Measurements from ENCODE around the gene CNIH3.

The CNIH3 gene

DNA sequence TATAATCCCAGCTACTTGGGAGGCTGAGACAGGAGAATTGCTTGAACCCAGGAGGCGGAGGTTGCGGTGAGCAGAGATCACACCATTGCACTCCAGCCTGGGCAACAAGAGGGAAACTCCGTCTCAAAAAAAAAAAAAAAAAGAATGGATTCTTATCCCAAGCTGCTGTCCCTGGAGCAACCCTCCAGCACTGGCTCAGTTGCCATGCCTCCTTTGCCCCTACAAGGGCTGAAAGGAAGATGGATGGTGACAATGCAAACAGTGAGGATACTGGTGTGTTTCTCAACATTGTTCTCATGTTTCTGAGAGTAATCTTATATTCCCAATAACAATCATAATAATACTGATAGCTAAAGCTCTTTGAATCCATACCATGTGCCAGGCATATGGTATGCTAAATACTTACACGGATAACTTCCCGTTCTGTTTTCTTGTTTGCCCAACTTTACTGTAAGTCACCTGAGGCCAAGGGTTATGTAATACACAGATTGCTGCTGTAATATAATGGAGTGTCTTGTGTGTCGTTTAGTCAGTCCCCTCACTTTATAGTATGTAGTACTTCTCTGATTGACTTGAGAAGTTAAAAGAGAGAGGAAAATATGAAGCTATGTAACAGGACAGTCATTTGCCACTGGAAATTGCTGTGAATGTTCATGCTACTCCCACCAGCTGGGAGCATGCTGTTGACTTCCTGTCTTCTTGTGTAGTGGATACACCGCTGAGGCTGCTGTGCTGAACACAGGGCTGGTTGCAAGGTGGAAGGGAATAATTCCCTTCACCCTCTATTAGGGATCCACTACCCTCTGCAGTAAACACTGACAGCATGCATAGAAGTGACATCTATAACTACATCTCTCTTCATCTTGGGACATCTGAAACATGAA, 153.6 kb downstream of the CNIH3 start:
- TF ChIP-seq CEBPB (IDR thresholded peaks at IDR 0.05) (no peak), ZBTB7A (IDR thresholded peaks at IDR 0.05; ENCODE audit: low read depth) (no peak), TEAD4 (IDR thresholded peaks at IDR 0.05) (no peak), NFIC (IDR thresholded peaks at IDR 0.05) (no peak), FOXM1 (IDR thresholded peaks at IDR 0.05; ENCODE audit: borderline replicate concordance, low read depth) (no peak), EP300 (IDR thresholded peaks at IDR 0.05; ENCODE audit: borderline replicate concordance) (no peak), EGR1 (IDR thresholded peaks at IDR 0.05) (no peak), RAD21 (IDR thresholded peaks at IDR 0.05; ENCODE audit: low read depth) (no peak), YY1 (IDR thresholded peaks at IDR 0.05; ENCODE audit: low read depth) (no peak), TAF1 (IDR thresholded peaks at IDR 0.05; ENCODE audit: low read depth) (no peak), TCF12 (IDR thresholded peaks at IDR 0.05; ENCODE audit: low read depth) (no peak), CREB1 (IDR thresholded peaks at IDR 0.05; ENCODE audit: low read depth) (no peak)
- TF ChIP-seq, protein P1, sequence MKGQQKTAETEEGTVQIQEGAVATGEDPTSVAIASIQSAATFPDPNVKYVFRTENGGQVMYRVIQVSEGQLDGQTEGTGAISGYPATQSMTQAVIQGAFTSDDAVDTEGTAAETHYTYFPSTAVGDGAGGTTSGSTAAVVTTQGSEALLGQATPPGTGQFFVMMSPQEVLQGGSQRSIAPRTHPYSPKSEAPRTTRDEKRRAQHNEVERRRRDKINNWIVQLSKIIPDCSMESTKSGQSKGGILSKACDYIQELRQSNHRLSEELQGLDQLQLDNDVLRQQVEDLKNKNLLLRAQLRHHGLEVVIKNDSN (IDR thresholded peaks at IDR 0.05), result no peak
- TF ChIP-seq, protein P2, sequence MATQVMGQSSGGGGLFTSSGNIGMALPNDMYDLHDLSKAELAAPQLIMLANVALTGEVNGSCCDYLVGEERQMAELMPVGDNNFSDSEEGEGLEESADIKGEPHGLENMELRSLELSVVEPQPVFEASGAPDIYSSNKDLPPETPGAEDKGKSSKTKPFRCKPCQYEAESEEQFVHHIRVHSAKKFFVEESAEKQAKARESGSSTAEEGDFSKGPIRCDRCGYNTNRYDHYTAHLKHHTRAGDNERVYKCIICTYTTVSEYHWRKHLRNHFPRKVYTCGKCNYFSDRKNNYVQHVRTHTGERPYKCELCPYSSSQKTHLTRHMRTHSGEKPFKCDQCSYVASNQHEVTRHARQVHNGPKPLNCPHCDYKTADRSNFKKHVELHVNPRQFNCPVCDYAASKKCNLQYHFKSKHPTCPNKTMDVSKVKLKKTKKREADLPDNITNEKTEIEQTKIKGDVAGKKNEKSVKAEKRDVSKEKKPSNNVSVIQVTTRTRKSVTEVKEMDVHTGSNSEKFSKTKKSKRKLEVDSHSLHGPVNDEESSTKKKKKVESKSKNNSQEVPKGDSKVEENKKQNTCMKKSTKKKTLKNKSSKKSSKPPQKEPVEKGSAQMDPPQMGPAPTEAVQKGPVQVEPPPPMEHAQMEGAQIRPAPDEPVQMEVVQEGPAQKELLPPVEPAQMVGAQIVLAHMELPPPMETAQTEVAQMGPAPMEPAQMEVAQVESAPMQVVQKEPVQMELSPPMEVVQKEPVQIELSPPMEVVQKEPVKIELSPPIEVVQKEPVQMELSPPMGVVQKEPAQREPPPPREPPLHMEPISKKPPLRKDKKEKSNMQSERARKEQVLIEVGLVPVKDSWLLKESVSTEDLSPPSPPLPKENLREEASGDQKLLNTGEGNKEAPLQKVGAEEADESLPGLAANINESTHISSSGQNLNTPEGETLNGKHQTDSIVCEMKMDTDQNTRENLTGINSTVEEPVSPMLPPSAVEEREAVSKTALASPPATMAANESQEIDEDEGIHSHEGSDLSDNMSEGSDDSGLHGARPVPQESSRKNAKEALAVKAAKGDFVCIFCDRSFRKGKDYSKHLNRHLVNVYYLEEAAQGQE (IDR thresholded peaks at IDR 0.05; ENCODE audit: low read depth), result no peak
- TF ChIP-seq, protein P3, sequence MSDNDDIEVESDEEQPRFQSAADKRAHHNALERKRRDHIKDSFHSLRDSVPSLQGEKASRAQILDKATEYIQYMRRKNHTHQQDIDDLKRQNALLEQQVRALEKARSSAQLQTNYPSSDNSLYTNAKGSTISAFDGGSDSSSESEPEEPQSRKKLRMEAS (IDR thresholded peaks at IDR 0.05), result no peak

DNA sequence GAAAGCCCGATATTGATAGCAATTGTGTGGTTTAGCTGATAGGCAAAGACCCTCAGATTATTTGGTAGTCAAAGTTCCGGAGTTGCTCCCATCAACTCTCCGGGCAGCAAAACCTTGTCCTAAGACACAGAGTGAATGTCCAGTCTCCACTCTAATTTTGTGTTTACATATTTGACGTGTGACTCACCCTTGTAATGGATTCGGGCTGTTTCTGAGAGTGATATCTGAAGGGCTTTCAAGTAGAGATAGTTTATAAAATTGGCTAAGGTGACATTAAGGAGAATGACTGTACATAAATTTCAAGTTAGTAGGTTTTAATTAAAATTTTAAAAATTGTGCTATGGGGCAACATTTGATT, 154.2 kb downstream of the CNIH3 start:
- no peak for TF ChIP-seq TEAD4 (IDR thresholded peaks at IDR 0.05)
- TF ChIP-seq CEBPB (IDR thresholded peaks at IDR 0.05), result no peak
- TF ChIP-seq NFIC (IDR thresholded peaks at IDR 0.05), result no peak
- TF ChIP-seq, protein P1 (IDR thresholded peaks at IDR 0.05), result no peak
- TF ChIP-seq CREB1 (IDR thresholded peaks at IDR 0.05; ENCODE audit: low read depth), result no peak
- no peak for TF ChIP-seq EP300 (IDR thresholded peaks at IDR 0.05; ENCODE audit: borderline replicate concordance)
- TF ChIP-seq TCF12 (IDR thresholded peaks at IDR 0.05; ENCODE audit: low read depth), result no peak
- no peak for TF ChIP-seq RAD21 (IDR thresholded peaks at IDR 0.05; ENCODE audit: low read depth)

DNA sequence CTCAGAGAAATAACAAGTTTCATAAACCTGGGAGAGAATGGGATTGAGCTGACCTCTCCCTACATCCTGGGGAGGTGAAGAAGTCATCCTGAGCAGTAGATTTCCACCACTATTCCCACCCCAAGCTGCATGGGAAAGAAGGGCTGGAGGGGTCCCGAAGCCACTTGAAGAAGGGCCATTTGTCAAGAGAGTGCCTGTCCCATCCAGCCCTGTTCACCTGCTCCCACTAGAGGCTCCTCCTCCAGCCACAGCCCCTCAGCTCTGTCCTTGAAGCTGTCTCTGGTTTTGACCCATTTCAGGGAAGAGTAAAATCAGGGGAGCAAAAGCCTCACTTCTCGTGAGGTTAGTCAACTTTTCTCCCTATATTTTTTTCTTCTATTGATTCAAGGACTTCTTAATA, 157.5 kb downstream of the CNIH3 start:
- TF ChIP-seq NFIC (IDR thresholded peaks at IDR 0.05) (no peak), YY1 (IDR thresholded peaks at IDR 0.05; ENCODE audit: low read depth) (no peak), EGR1 (IDR thresholded peaks at IDR 0.05) (no peak), CREB1 (IDR thresholded peaks at IDR 0.05; ENCODE audit: low read depth) (no peak), TEAD4 (IDR thresholded peaks at IDR 0.05) (no peak), RAD21 (IDR thresholded peaks at IDR 0.05; ENCODE audit: low read depth) (no peak), TAF1 (IDR thresholded peaks at IDR 0.05; ENCODE audit: low read depth) (no peak), ZBTB7A (IDR thresholded peaks at IDR 0.05; ENCODE audit: low read depth) (no peak)
- TF ChIP-seq, protein P1 (IDR thresholded peaks at IDR 0.05), result no peak
- TF ChIP-seq, protein P3 (IDR thresholded peaks at IDR 0.05), result no peak

DNA sequence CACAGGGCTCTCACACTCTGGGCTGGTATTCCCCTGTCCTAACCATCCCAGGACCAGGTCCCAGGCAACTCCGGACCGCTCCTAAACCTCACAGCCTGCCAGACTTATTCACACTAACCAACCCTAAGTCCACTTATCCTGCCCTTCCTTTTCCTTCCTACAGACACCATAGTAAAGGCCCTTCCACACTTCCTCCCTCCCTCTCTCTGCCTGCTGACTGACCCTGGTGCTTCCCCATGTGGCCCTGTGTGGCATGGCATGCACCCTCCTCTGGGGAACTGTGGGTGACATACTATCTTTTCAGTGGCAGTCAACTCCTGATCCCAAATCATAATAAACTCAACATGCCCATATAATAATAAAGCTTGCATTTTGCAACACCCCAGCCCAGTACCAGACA, 158.3 kb downstream of the CNIH3 start:
- TF ChIP-seq, protein P1 (IDR thresholded peaks at IDR 0.05), result no peak
- no peak for TF ChIP-seq CEBPB (IDR thresholded peaks at IDR 0.05)
- no peak for TF ChIP-seq TAF1 (IDR thresholded peaks at IDR 0.05; ENCODE audit: low read depth)
- no peak for TF ChIP-seq ZBTB7A (IDR thresholded peaks at IDR 0.05; ENCODE audit: low read depth)
- TF ChIP-seq EGR1 (IDR thresholded peaks at IDR 0.05), result no peak
- TF ChIP-seq NFIC (IDR thresholded peaks at IDR 0.05), result no peak
- no peak for TF ChIP-seq TCF12 (IDR thresholded peaks at IDR 0.05; ENCODE audit: low read depth)
- no peak for TF ChIP-seq EP300 (IDR thresholded peaks at IDR 0.05; ENCODE audit: borderline replicate concordance)
- TF ChIP-seq TEAD4 (IDR thresholded peaks at IDR 0.05), result no peak
- no peak for TF ChIP-seq CREB1 (IDR thresholded peaks at IDR 0.05; ENCODE audit: low read depth)
- TF ChIP-seq, protein P3 (IDR thresholded peaks at IDR 0.05), result no peak

DNA sequence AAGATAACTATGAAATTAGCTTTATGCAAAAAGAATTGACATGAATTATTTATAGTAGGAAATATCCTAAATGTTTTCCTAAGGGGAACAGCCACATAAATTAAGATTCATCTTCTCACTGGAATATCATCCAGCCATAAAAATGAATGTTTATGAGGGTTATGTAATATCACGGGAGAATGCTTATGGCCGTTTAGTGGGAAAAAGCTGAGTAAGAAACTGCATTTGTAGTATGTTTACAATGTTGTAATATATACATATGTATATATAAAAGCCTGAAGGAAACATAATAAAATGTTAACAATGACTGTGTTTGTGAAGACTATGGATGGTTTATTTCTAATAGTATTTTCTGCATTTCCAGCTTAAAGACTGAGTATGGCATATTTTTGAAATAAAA, 161.1 kb downstream of the CNIH3 start:
- TF ChIP-seq ZBTB7A (IDR thresholded peaks at IDR 0.05; ENCODE audit: low read depth) (no peak), YY1 (IDR thresholded peaks at IDR 0.05; ENCODE audit: low read depth) (no peak), TEAD4 (IDR thresholded peaks at IDR 0.05) (no peak), NFIC (IDR thresholded peaks at IDR 0.05) (no peak)

DNA sequence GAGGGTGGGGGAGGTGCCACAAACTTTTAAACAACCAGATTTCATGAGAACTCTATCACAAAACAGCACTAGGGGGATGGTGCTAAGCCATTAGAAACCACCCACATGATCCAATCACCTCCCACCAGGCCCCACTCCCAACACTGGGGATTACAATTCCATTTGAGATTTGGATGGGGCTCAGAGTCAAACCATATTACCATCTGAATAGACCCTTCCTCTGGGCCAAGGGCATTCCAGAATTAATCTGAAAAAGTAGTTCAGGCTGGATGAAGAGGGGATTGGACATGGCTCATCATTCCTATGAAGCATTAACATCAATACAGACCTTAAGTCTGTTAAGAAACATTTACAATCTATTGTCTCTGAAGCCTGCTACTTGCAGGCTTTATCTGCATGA, 163.4 kb downstream of the CNIH3 start:
- TF ChIP-seq FOXM1 (IDR thresholded peaks at IDR 0.05; ENCODE audit: borderline replicate concordance, low read depth), result no peak
- TF ChIP-seq CREB1 (IDR thresholded peaks at IDR 0.05; ENCODE audit: low read depth), result no peak
- TF ChIP-seq YY1 (IDR thresholded peaks at IDR 0.05; ENCODE audit: low read depth), result no peak
- no peak for TF ChIP-seq TAF1 (IDR thresholded peaks at IDR 0.05; ENCODE audit: low read depth)
- no peak for TF ChIP-seq TEAD4 (IDR thresholded peaks at IDR 0.05)
- TF ChIP-seq, protein P1 (IDR thresholded peaks at IDR 0.05), result no peak
- no peak for TF ChIP-seq ZBTB7A (IDR thresholded peaks at IDR 0.05; ENCODE audit: low read depth)
